B cell (primary cell): ENCODE measurements around the gene DNAH11. TPM values are rescaled to one million over a fixed set of nuclear protein-coding genes. Genes with fewer than 3 reads are reported as not detected.

Experiments used
- ATAC-seq: fragments of 200-7000 bp; cut with Tn5 transposase; one replicate; pipeline ENCODE4 v1.10.0; 2021; ENCODE audit warnings: low read depth, mild to moderate bottlenecking, moderate number of reproducible peaks, moderate library complexity
- CTCF ChIA-PET: fragments of 350-600 bp; sonication (Branson Sonifier 250); formaldehyde crosslinking; loops from one replicate; lab custom pipeline; 2021; ENCODE audit warnings: antibody characterized with exemption, inconsistent platforms; lab: Charles Lee
- POLR2A ChIA-PET: fragments of 350-600 bp; sonication (Branson Sonifier 250); formaldehyde crosslinking; loops from one replicate; lab custom pipeline; 2021; ENCODE audit warnings: antibody characterized with exemption; lab: Charles Lee
- DNase-seq: peaks from one replicate; pipeline ENCODE4 v3.0.0; 2013
- H2AFZ ChIP-seq: 2 replicates; pipeline ENCODE4 v1.6.1; 2012; ENCODE audit warnings: mild to moderate bottlenecking, low read depth, low read length; ENCODE audit not compliant: insufficient read depth, poor library complexity, severe bottlenecking
- H3K27ac ChIP-seq, 2 donors: 1 replicate in 1 of 2; 2 replicates in 1 of 2; pipeline ENCODE4 v1.5.1; 2012 to 2013; ENCODE audit warnings: low read length in 2 of 2, mild to moderate bottlenecking in 2 of 2, moderate library complexity in 1 of 2
- H3K27me3 ChIP-seq, 4 experiments: fragments of 200-600 bp in 1 of 4; sonication (generic) in 1 of 4; replicated peaks in 1 of 4; 1 replicate in 2 of 4; 2 replicates in 2 of 4; pipeline versions ENCODE4 v1.6.1 to v1.7.0; 2013 to 2016; ENCODE audit warnings: low read length in 3 of 4, mild to moderate bottlenecking in 2 of 4, mixed read lengths in 1 of 4, moderate library complexity in 1 of 4; ENCODE audit not compliant: insufficient read depth in 4 of 4, control insufficient read depth in 3 of 4; ENCODE audit errors: control extremely low read depth in 1 of 4
- H3K36me3 ChIP-seq, 2 experiments: replicated peaks in 1 of 2; 1 replicate in 1 of 2; 2 replicates in 1 of 2; pipeline versions ENCODE4 v1.6.1 to v1.7.1; 2013; ENCODE audit warnings: low read length in 1 of 2; ENCODE audit not compliant: insufficient read depth in 2 of 2, control insufficient read depth in 1 of 2; ENCODE audit errors: control extremely low read depth in 1 of 2, extremely low read depth in 1 of 2
- H3K4me1 ChIP-seq, 2 donors: fragments of 200-600 bp in 1 of 2; sonication (generic) in 1 of 2; 1 replicate in 1 of 2; 2 replicates in 1 of 2; pipeline versions ENCODE4 v1.5.1 to v1.6.1; 2013 to 2017; ENCODE audit warnings: low read length in 2 of 2; ENCODE audit not compliant: control insufficient read depth in 2 of 2, insufficient read depth in 2 of 2
- H3K4me2 ChIP-seq: replicated peaks from 2 replicates; pipeline ENCODE3; 2012; ENCODE audit warnings: mild to moderate bottlenecking, low read depth, low read length; ENCODE audit not compliant: poor library complexity, severe bottlenecking
- H3K4me3 ChIP-seq, 5 experiments: fragments of 200-600 bp in 1 of 5; sonication (generic) in 1 of 5; 1 replicate in 3 of 5; 2 replicates in 2 of 5; pipeline versions ENCODE4 v1.5.1 to v1.7.0; 2011 to 2016; ENCODE audit warnings: low read length in 4 of 5, mild to moderate bottlenecking in 4 of 5, low read depth in 2 of 5, control low read depth in 1 of 5, moderate library complexity in 1 of 5; ENCODE audit not compliant: insufficient read depth in 1 of 5; ENCODE audit errors: control extremely low read depth in 1 of 5, extremely low read depth in 1 of 5
- H3K79me2 ChIP-seq: fragments of 200-600 bp; sonication (generic); one replicate; pipeline ENCODE4 v1.6.0; 2016; ENCODE audit warnings: low read length; ENCODE audit not compliant: control insufficient read depth, insufficient read depth
- H3K9ac ChIP-seq: fragments of 200-600 bp; sonication (generic); 2 replicates; pipeline ENCODE4 v1.6.1; 2017; ENCODE audit warnings: mild to moderate bottlenecking, low read length, moderate library complexity
- H3K9me3 ChIP-seq, 3 donors: one replicate each; pipeline versions ENCODE4 v1.6.1 to v1.7.1; 2013; ENCODE audit warnings: low read length in 2 of 3; ENCODE audit not compliant: control insufficient read depth in 2 of 3, insufficient read depth in 1 of 3; ENCODE audit errors: control extremely low read depth in 1 of 3
- H4K20me1 ChIP-seq: 2 replicates; pipeline ENCODE4 v1.6.0; 2012; ENCODE audit warnings: mild to moderate bottlenecking, low read length; ENCODE audit not compliant: insufficient read depth, control insufficient read depth, poor library complexity, severe bottlenecking
- H3K27ac Mint-ChIP-seq: one replicate; pipeline ENCODE4 v1.8.0; 2021; ENCODE audit warnings: mixed read lengths
- H3K27me3 Mint-ChIP-seq: one replicate; pipeline ENCODE4 v1.8.0; 2021; ENCODE audit warnings: mixed read lengths
- H3K4me1 Mint-ChIP-seq: one replicate; pipeline ENCODE4 v1.8.0; 2021; ENCODE audit warnings: mixed read lengths
- H3K4me3 Mint-ChIP-seq: one replicate; pipeline ENCODE4 v1.8.0; 2021; ENCODE audit warnings: mixed read lengths
- H3K9me3 Mint-ChIP-seq: one replicate; pipeline ENCODE4 v1.8.0; 2022; ENCODE audit warnings: mixed read lengths; ENCODE audit not compliant: insufficient read depth
- EZH2 ChIP-seq: IDR thresholded peaks from 2 replicates; pipeline ENCODE4 v1.6.1; 2012; ENCODE audit warnings: borderline replicate concordance, low read depth, mild to moderate bottlenecking, moderate library complexity, low read length; ENCODE audit not compliant: insufficient read depth, poor library complexity, severe bottlenecking
- WGBS: methylation state at CpG from one replicate; pipeline ENCODE4 v1.1.5; 2013; ENCODE audit warnings: missing lambda C conversion rate; ENCODE audit not compliant: insufficient coverage; 5-methylcytosine and 5-hydroxymethylcytosine counted together
- intact Hi-C: fragments of 100-400 bp; cut with micrococcal nuclease; formaldehyde crosslinking; loops from one replicate; pipeline ENCODE4 v1.10.0; 2022
- polyA plus RNA-seq: library from polyadenylated mRNA; depleted of rRNA; stranded (reverse); fragments of >200 nt; gene quantifications from 2 replicates; pipeline ENCODE4 v1.2.3, GENCODE V29; 2012
- total RNA-seq, 2 donors: library from RNA; stranded (reverse); fragments of 120-200 nt in 1 of 2; gene quantifications; 1 replicate in 1 of 2; 2 replicates in 1 of 2; pipeline versions ENCODE4 v1.2.3 to v1.2.4, GENCODE V29; 2013 to 2022
- TF ChIP-seq, protein P1 (sequence below): fragments of 200-600 bp; IDR thresholded peaks from one replicate; pipeline ENCODE4 v1.8.0; 2022; ENCODE audit warnings: antibody characterized with exemption, mild to moderate bottlenecking

Gene DNAH11
- total and polyA plus RNA-seq, 2 donors (not counting 1 experiment from before 2014, with no cell fraction given): not detected

DNA sequence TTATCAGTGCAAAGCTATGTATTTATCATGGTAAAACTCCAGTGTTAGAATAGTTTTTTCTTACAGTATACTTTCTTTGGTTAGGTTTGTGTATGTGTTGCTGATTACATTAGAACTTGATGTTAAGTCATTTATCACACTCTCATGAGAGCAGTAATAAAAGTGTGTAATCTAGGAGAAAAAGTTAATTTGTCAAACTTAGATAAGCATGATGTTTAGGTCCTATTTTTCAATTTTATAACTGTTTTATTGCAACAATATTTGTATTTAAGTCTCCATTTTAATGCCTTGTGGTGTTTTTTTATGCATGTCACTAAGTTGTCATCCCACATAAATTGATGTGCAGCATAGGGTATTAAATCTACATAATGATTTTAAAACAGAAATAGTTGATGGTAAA, 28.8 kb upstream of the DNAH11 start:
- Histone ChIP-seq H3K27ac (no peak overlapping the region), H3K27me3 (no peaks in the 10 kb centered on the region), H4K20me1 (no peaks in the 10 kb centered on the region), H2AFZ (no peak overlapping the region), H3K4me3 (no peak overlapping the region), H3K36me3 (peaks cover 5 to 9% of the 10 kb centered on the region in 2 experiments), H3K9me3 (no peaks in the 10 kb centered on the region), H3K79me2 (no peaks in the 10 kb centered on the region), H3K4me2 (no peak overlapping the region), H3K4me1 (no peaks in the 10 kb centered on the region), H3K9ac (no peak overlapping the region)
- Mint-ChIP-seq H3K4me1 (no peaks in the 10 kb centered on the region), H3K27ac (no peak overlapping the region), H3K27me3 (no peaks in the 10 kb centered on the region), H3K9me3 (no peaks in the 10 kb centered on the region), H3K4me3 (no peak overlapping the region)
- DNase-seq: no peak
- CTCF ChIA-PET: interaction anchor here (1.3 kb wide), 1 partner anchor 11 kb away, joined by 6 read pairs; no protein-coding TSS in a partner anchor
- POLR2A ChIA-PET: no interaction called here
- intact Hi-C loops: no loop called here
- no peak for ATAC-seq
- TF ChIP-seq, protein P1, sequence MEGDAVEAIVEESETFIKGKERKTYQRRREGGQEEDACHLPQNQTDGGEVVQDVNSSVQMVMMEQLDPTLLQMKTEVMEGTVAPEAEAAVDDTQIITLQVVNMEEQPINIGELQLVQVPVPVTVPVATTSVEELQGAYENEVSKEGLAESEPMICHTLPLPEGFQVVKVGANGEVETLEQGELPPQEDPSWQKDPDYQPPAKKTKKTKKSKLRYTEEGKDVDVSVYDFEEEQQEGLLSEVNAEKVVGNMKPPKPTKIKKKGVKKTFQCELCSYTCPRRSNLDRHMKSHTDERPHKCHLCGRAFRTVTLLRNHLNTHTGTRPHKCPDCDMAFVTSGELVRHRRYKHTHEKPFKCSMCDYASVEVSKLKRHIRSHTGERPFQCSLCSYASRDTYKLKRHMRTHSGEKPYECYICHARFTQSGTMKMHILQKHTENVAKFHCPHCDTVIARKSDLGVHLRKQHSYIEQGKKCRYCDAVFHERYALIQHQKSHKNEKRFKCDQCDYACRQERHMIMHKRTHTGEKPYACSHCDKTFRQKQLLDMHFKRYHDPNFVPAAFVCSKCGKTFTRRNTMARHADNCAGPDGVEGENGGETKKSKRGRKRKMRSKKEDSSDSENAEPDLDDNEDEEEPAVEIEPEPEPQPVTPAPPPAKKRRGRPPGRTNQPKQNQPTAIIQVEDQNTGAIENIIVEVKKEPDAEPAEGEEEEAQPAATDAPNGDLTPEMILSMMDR: no peak
- no peak for TF ChIP-seq EZH2

DNA sequence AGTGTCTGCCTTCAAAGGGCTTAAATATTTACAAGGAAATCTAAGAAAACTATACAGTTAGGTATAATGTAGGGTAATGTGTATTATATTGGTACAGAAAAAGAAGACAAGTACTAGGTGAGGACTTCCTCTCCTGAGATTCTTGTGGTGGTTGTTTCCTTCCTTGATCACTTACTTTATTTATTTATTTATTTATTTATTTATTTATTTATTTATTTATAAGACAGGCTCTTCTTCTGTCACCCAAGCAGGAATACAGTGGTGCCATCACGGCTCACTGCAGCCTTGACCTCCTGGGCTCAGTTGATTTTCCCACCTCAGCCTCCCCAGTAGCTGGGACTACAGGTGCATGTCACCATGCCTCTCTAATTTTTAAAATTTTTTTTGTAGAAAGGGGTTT, 18.2 kb upstream of the DNAH11 start:
- peaks cover 0 to 7% (median 5%) of the 10 kb centered on the region in 3 donors for H3K9me3 ChIP-seq
- TF ChIP-seq, protein P1: no peak
- no peak for TF ChIP-seq EZH2
- H3K79me2 ChIP-seq: no peaks in the 10 kb centered on the region
- no peaks in the 10 kb centered on the region for H3K36me3 ChIP-seq
- H2AFZ ChIP-seq: no peak overlapping the region
- intact Hi-C loops: loop anchor here (5.0 kb wide), 2 partner anchors 222 to 267 kb away; no protein-coding TSS in a partner anchor
- H3K9ac ChIP-seq: no peak overlapping the region
- H3K4me1 ChIP-seq: no peaks in the 10 kb centered on the region
- H3K4me3 Mint-ChIP-seq: no peak overlapping the region
- no peaks in the 10 kb centered on the region for H3K4me1 Mint-ChIP-seq
- DNase-seq (no peak), ATAC-seq (no peak)
- no peaks in the 10 kb centered on the region for H3K9me3 Mint-ChIP-seq
- POLR2A ChIA-PET: no interaction called here
- WGBS: 100% methylated on average over 1 of the region's 1 CpG
- CTCF ChIA-PET: interaction anchor here (1.5 to 1.7 kb wide), 2 partner anchors 11 to 268 kb away, joined by 3 to 6 read pairs; no protein-coding TSS in a partner anchor
- no peak overlapping the region for H3K4me3 ChIP-seq
- H3K4me2 ChIP-seq: no peak overlapping the region
- no peaks in the 10 kb centered on the region for H4K20me1 ChIP-seq
- no peak overlapping the region for H3K27ac Mint-ChIP-seq
- no peak overlapping the region for H3K27ac ChIP-seq
- H3K27me3 Mint-ChIP-seq: no peaks in the 10 kb centered on the region
- H3K27me3 ChIP-seq: no peaks in the 10 kb centered on the region
